ENCODE results near the gene RPL13A.
"Not testable (repeated sequence)": the region's sequence is repeated elsewhere in the genome, so short reads cannot be mapped to it uniquely, and the experiment has no call there.

The RPL13A gene

DNA sequence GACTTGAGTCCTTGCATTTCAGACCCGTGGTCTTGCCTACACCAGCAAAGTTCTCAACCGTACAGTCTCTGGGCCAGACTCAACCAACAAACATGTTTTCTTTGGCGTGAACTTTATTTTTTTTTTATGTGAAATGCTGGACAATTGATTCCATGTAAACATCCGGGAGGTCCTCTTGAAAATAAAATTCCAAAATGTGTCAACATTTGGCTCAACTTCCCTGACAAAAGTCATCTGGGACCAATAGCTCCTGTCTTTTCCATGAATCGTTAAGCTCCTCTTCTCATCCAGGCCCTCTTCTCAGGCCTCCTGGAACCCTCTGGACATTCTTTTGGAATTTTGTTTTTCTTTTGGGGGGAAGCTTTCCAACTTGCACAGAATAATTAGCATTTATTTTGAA is 31.6 kb upstream of the RPL13A start:
- no peak for DNase-seq

- no peak for DNase-seq
These were observed 31.1 kb upstream of the RPL13A start for GRCh38 chr19:49456326-49456725.

DNA sequence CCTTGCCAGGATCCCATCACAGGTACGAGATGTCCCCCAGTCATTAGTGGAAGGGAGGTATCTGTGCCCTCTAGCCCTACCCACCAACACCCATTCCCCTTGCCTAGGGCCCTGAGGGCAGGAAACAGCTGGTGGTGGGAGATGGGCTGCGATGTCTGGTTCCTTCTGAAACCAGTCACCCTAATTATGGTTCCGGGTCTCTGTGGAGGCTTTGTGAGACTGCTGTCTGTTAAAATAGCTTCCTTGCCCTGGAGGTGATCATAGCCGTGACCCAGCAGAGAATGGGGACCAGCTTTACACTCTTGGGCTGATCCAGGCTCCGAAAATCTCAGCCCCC is 28.9 kb upstream of the RPL13A start:
- DNase-seq: no peak

GRCh38 chr19:49459388-49459787 is 28.0 kb upstream of the RPL13A start:
- no peak for DNase-seq

- not testable (repeated sequence) for DNase-seq
These were observed 26.3 kb upstream of the RPL13A start for GRCh38 chr19:49461130-49461529.

DNA sequence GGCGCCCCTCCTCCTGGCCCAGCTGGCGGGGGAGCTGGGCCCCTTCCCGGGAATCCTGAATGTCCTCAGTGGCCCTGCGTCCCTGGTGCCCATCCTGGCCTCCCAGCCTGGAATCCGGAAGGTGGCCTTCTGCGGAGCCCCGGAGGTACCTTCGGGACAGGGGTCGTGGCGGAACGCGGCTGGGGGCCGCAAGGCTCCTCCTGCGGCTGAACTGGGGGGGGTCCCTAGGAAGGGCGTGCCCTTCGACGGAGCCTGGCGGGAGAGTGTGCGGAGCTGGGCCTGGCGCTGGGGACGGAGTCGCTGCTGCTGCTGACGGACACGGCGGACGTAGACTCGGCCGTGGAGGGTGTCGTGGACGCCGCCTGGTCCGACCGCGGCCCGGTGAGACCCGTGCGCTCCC is 25.8 kb upstream of the RPL13A start:
- no peak for DNase-seq

- DNase-seq: no peak
These were observed 24.9 kb upstream of the RPL13A start for GRCh38 chr19:49462492-49462891.

DNA sequence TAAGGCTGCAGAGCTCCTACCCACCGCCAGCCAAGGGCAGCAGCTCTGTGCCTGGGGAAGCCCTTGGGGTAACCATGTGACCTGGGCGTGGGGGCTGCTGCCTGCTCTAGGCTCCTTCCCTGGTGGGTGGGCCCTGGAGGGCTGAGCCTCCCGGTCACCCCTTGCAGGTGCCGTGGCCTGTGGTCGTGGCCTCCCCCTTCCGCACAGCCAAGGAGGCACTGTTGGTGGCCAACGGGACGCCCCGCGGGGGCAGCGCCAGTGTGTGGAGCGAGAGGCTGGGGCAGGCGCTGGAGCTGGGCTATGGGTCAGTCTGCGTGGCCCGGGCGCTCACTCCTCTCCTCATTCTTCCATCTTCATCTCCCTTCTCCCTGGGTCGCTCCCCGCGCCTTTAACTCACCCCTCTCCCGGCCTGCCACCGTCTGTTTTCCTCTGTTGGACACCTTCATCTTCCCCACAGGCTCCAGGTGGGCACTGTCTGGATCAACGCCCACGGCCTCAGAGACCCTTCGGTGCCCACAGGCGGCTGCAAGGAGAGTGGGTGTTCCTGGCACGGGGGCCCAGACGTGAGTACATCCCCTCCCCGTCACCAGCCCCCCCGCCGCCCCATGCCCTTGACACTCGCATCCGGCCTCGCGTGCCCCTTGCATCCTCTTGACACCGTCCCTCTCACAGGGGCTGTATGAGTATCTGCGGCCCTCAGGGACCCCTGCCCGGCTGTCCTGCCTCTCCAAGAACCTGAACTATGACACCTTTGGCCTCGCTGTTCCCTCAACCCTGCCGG is 23.3 kb upstream of the RPL13A start:
- no peak for DNase-seq

DNA sequence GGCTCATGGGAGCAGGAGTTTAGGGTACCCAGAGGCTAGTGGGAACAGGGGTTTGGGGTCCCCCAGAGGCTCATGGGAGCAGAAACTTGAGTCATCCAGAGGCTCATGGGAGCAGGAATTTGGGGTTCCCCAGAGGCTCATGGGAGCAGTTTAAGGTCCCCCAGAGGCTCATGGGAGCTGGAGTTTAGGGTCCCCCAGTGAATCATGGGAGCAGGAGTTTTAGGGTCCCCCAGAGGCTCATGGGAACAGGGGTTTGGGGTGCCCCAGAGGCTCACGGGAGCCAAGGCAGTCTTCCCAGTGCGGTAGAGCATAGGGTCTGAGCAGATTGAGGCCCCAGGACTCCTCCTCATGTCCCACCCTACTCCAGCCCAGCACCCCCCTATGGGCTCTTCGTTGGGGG is 22.0 kb upstream of the RPL13A start:
- DNase-seq: no peak

DNA sequence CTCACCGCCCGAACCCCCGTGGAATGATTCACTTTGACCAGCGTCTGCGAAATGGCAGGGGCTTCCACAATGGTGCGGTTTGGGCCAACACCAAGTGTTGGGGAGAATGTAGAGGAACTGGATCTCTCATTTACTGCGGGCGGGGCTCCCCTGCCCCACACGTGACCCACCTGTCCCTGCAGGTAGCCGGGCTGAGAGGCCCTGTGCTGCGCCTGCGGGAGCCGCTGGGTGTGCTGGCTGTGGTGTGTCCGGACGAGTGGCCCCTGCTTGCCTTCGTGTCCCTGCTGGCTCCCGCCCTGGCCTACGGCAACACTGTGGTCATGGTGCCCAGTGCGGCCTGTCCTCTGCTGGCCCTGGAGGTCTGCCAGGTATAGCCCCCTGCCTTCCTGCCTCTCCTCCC is 19.2 kb upstream of the RPL13A start:
- no peak for DNase-seq

- peak in 1 of 56 donors; percentile 16 for DNase-seq
These were observed 18.5 kb upstream of the RPL13A start for GRCh38 chr19:49468746-49469447.

DNA sequence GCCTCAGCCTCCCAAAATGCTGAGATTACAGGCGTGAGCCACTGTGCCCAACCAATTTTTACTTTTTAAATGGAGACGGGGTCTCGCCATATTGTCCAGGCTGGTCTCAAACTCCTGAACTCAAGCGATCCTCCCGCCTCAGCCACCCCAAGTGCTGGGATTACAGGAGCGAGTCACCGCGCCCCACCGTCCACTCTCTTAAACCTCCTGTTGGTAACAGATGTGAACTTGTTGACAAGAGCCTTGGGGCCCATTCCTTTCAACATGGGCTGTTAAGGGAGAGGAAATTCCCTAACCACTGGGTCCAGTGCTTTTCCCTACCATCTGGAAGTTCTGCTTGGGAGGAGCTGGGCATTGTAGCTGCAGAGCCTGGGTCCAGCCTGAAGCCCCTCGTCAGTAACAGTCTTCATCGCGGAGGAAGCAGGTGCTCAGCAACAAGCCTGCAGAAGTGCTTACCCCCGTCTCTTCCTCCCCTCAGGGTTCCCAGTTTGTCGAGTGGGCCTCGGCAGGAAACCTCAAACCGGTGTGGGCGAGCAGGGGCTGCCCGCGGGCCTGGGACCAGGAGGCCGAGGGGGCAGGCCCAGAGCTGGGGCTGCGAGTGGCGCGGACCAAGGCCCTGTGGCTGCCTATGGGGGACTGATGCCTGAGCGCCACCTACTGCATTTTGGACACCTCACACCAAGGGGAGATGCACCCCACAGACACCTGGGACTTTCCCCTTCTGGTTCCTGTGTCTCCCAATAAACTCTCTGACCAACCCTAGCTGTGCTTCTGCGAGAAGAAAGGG is 17.4 kb upstream of the RPL13A start:
- DNase-seq: no peak

GRCh38 chr19:49470615-49470978 is 16.8 kb upstream of the RPL13A start:
- DNase-seq: no peak

- DNase-seq: no peak
These were observed 14.5 kb upstream of the RPL13A start for GRCh38 chr19:49472936-49473335.

DNA sequence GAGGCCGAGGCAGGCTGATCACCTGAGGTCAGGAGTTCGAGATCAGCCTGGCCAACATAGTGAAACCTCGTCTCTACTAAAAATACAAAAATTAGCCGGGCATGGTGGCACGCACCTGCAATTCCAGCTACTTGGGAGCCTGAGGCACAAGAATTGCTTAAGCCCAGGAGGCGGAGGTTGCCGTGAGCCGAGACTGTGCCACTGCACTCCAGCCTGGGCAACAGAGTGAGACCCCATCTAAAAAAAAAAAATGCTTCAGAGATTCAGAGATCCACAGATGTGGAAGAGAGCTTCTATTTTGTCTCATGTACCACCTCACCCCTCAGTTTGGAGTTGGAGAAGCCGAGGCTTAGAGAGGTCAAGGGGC is 13.9 kb upstream of the RPL13A start:
- DNase-seq: not testable (repeated sequence)

DNA sequence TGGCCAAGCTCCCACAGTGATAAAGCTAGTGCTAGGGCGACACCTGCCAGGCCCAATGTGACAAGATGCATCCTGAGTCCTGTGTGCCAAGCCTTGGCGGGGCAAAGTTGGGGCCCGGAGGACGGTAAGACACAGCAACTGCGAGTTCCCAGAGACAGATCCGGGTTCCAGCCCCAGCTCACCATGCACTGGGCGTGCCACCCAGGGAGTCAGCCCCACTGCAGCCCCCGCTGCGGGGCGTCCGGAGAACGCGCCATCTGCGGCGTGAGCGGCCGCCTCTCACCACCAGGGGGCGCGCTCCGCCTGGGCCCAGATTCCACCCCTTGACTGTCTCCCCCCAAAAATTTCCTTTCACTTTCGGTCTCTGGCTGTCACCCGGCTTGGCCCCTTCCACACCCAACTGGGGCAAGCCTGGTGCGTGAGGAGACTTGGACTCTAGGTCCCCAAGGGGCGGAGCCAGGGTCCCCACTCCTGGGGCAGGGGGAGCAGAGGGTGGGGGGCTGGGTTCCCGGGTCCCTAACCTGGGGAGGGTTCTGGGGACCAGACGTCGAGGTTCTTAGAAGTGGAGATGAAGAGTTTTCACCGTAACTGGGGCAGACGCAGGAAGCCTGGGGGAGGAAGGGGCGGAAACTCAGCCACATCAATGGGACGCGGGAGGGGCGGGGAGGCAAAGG is 13.4 kb upstream of the RPL13A start, which contains the start of gene FLT3LG:
Gene FLT3LG, plus strand, starts transcription at position 348 of the 674 bp plus-strand sequence. CDS start 425 bp downstream, outside the sequence.
- DNase-seq: peak in 46 of 56 donors; percentile 5 to 77 (median 34)

- no peak for DNase-seq
These were observed 12.9 kb upstream of the RPL13A start for GRCh38 chr19:49474542-49474924.

DNA sequence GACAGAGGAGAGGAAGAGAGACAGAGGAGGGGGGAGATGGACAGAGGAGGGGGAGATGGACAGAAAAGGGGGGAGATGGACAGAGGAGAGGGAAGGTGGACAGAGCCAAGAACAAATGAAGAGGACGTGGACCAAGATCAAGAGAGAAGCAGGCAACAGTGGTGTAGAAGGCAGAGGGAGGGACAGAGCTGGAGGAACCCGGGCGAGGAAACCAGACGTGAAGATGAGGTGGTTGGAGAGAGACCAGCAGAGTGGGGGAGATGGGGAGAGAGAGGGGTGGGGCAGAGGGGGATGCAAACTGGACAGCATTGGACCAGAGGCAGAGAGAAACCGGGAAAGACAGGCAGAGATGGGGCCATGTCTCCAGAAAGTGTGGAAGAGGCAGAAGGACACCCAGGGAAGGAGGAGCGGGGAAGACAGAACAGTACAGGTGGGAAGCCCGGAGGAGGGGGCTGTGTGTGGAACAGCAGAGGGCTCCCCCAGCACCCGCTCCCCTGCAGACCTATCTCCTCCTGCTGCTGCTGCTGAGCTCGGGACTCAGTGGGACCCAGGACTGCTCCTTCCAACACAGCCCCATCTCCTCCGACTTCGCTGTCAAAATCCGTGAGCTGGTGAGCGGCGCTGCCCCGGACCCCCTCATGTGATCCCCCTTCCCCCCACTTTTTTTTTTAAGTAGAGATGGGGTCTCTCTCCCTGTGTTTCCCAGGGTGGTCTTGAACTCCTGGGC is 12.1 kb upstream of the RPL13A start:
- DNase-seq: no peak

GRCh38 chr19:49475995-49476880 is 11.2 kb upstream of the RPL13A start:
- DNase-seq: peak in 16 of 56 donors; percentile 3 to 56 (median 19)

All from nucleus accumbens (tissue), 56 donors.